Midbrain (tissue), 1 donor: Measurements from ENCODE around the gene ARAP2.
"Not testable (repeated sequence)": the region's sequence is repeated elsewhere in the genome, so short reads cannot be mapped to it uniquely, and the experiment has no call there.

ENCODE experiments used
- DNase-seq: peaks from one replicate; lab custom pipeline; 2025; lab: John Stamatoyannopoulos, UW

ARAP2 gene

DNA sequence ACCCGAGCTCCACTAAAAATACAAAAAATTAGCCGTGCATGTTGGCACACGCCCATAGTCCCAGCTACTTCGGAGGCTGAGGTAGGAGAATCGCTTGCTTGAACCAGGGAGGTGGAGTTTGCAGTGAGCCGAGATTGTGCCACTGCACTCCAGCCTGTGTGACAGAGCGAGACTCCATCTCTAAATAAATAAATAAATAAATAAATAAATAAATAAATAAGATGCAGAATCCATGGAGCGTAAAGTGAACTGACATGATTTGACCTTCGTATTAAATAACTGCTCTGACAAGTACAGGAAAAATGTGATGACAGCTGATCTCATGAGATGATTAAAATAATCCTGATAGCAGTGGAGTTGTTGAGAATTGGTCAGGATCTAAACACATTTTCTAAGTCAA is 62.0 kb downstream of the ARAP2 start:
- not testable (repeated sequence) for DNase-seq

DNA sequence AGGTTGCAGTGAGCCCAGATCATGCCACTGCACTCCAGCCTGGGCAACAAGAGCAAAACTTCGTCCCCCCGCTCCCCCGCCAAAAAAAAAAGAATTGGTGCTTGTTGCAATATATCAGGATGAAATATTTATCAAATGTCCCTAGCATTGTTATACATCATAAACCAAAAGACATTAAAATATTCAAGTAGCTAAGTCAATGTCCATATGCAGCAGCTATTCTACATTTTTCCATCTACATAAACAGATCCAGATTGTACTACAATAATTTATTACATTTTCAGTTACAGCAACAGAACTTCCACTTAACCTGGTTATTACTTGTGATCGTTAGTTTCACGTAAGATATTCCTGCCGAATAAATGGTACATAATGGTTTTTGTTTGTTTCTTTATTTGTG is 64.1 kb downstream of the ARAP2 start:
- no peak for DNase-seq

DNA sequence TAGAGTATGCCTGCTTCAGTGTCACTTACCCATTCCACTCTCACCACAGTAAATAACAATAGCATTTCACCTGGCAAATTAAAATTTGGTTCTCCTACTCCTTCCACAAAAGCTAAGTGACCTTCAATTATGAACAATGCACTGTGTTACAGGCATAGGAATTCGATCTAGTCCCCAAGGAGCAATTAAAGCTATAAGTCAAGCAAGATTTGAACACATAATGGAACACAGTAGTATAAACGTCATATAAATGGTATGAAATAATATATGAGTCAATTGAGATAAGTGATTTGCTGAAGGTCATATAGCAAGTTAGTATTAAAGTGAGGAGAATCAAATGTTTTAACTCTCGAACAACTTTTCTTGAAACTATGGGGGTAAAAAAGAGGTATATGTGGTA is 65.8 kb downstream of the ARAP2 start:
- no peak for DNase-seq

DNA sequence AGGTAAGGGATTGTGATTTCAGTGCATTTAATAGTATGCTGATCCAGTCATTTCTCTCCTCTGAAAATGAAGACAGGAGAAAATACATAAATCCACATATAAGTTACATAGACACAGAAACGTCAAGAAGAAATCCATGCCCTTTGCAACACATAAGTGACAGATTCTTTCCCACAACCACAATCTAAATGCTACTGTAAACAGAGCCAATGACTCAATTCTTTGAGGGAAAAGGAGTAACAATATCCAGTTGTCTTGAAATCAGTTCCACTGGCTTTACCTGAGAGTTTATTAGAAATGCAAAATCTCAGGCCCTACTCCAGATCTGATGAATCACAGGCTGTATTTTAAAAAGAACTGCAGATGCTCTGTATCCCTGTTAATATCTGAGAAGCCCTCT is 66.4 kb downstream of the ARAP2 start:
- no peak for DNase-seq

DNA sequence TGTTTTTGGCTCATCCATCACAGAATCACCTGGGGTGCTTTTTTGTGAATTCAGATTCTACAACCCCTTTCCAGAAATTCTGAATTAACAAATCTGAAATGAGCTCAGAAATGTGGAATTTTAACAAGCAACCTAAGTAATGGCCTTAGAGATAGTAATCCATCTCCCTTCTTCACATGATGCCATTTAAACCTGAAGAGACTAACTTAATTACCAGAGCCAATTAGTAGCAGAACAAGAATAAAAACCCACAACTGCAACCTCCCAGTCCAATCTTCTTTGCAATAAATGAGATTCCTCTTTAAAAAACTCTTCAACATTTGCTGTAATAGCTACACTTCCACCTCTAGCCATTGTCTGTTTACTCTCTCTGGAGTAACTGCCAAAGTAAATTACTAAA is 69.7 kb downstream of the ARAP2 start:
- no peak for DNase-seq

DNA sequence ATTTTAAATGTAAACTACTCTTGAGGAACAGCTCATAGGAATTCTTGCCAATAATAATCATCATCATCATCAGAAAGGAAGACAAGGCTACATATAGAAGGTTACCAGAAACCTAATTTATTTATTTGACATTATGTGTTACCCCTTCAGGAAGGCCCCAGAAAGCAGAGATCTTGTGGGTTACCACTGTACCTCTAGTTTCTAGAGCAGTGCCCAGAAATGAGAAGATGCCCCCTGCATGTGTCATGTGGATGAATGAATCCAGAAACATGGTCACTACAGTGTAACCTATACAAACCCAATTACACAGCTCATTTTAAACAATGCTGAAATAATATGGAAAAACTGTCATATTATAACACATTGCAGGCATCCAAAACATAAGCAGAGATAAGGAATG is 70.4 kb downstream of the ARAP2 start:
- no peak for DNase-seq

DNA sequence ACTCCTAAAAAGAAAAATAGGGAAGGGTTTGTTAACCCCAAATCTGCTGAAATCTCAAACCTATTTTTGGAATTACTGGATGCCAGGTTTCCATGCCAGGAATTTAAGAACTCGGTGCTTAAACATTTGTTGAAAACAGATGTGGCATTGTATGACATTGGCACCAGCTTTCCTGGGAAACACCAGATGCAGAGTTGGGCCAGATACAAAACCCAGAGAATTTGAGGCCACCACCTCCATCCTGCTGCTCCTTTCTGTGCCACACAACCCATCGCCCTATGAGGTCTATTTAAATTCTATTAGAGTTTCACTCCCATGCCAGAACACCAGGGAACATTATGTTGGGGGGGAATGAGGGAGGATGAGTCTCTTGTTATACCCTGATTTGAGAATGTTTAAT is 71.7 kb downstream of the ARAP2 start:
- DNase-seq = no peak

DNA sequence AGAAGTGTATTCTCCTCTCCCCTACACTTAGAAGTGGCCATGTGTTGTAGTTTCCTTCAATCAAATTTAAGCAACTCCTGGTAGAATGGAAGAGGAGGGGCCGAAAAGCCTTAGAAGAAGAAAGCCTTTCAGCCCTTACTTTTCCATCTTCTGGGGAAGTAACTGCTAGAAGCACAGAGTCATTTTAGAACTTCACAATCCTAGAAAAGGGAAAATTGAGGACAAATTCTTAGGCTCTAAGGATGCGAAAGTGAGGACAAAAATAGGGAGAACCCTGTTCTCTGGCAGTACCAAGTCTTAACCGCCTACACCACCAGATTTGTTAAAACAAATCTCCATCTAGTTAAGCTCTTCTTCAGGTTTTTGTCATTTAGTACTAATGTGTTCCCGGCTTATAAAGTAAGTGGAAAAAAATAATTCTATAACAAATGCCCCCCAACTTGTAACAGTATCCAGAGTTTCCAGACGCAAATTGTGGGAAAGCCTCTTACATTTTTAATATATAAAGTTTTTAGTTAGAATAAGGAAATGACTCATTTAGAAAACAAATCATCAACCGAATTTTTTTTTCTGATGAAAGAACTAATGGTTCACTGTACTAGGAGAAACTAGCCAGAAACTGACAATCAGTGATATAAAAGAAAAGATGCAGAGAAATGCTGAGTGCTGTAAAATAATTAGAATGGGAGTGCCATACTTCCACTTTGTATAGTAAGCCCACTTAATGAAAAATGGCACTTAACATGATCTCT is 76.0 kb downstream of the ARAP2 start:
- no peak for DNase-seq

DNA sequence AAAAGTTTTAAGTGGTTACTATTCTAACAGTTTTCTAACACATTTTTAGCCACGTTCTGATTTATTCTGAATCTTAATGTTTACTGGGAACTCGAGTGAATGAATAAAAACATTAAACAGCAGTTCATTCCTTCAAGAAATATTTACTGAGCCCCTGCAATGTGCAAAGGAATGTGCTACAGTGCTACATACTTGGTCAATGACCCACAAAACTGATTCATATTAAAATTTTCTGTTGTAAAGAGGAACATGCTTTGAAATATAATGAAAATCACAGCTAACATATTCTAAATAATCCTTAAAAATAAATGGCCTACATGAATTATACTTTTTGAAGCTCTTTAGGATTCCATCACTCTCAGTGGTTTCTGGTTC is 78.7 kb downstream of the ARAP2 start:
- no peak for DNase-seq

DNA sequence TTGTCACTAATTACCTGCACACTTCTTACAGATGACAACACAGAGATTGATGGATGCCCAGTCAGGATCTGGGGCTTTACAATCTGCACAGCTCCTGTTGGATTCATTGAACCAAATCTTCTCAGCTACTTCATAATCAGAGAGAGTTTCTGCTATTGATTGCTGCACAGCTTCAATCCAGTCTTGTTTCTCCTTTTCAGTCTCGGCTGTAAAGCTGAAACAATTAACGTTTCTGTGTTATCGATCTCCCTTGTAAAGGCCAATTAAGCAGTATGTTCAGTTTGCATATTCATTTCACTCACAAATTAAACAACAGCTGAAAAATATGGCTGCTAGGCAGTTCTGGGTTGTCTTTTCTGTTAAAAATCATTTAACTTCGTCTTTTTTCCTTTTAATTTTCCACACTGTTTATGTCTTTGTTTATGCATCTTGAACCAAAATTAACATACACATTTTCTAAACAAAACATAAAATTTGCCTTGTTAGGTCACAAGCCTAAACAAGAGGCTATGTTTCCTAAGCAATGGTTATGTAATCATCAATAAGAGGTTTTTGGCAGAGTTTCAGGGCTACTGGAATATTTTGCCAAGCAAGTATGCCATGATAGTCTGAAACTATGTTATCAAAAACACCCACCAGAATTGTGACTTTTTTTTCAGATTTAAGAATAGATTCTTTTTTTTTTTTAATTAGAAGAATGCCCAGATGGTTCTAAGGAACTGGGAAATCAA is 79.2 kb downstream of the ARAP2 start:
- DNase-seq = peak; percentile 72

DNA sequence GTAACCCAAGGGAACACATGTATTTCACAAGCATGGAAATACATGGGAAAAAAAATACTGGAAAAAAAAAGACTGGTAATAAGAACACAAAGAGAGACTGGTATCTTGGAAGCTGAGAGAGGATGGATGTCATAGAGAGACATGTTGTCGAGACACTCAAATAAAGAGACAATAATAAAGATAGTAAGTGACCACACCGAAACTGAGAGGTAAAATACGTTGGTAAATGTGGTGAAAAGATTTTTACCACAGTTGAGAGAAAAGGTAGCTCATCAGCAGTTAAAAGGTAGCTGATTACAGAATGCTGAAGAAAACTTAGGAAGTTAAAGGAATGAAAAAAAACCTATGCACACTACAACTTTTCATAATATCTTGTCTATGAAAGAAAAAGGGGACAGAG is 81.1 kb downstream of the ARAP2 start:
- DNase-seq = no peak

DNA sequence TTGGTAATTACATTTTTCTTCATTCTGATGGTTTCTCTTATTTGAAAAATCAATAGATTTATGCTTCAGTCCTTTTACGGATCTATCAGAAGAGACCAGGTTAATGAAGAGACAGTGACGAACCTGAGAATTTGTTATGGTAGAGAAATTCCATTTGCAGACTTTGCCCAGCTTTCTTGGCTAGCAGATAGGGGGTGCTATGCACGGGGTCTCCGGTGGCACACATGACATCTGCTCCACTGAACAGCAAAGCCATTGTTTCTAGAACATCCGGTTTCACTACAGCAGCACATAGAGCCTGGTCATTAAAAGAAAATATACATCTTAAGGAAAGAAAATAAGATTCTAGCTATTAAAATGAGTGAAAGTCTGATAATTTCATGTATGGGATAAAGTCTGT is 85.1 kb downstream of the ARAP2 start:
- DNase-seq = no peak

DNA sequence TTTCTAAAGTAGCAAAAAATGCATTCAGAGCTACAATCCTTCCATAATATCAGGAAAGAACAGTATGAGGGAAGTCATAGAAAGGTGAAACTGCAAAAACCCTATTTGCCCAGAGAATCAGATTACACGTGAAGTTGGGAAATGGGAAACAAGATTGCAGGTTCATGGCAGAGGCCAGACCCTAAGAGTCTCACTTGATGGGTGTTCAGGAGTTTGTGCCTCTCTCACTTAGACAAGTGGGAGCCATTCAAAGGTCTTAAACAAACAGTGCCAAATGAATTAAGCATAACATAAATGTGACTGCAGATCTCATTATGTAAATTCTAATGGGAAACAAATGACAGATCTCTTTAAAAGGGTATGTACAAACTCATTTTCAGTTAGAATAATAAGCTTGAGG is 91.6 kb downstream of the ARAP2 start:
- no peak for DNase-seq

DNA sequence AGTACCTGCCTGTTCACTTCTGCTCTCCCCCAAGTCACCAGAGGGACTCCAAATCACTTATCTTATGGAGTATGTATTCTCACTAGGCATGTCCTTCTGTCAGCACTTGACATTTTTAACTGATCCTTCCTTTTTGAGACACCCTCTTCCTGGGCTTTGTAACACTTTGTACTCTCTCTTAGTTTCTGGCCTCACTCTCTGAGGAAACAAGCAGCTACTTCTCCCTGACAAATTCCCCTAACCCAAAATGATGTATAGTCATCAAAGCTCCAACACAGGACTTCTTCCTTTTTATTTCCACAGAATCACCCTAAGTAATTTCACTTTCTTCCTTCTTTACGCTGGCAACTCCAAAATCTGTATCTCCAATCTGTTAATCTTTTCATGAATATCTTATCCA is 101.8 kb downstream of the ARAP2 start:
- no peak for DNase-seq

DNA sequence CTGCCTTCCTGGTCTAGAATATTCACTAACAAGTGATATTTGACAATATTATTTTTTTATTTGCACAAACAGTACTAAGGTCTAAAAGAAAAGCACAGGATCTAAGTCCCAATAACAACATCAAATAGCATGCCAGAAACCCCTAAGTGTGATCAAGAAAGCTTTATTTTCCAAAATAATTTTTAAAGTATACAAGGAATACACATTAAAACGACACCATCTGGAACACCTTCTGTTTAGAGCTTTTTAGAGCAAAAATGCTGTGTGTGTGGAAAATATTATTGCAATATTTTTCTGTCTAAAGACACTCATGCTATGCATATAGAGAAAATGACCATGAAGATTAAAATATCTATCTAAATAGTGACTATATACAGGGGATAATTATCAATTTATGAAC is 103.1 kb downstream of the ARAP2 start:
- no peak for DNase-seq

DNA sequence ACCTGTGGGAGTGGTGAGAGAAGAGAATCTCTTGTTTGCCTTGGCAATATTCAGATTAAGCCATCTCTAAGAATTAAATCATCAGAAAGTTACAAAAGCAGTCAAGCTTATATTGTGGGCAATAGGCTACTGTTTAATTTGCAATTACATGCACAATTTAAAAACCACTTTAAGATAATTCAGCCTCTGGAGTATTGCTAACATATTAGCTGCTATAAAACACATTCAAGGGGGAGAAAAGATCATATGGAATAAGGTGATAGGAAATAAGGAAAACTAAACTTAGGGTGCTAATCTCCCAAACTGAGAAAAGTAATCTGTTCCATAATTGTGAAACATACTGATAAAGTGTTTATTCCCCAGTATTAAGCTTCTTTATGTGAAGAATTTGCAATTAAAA is 103.9 kb downstream of the ARAP2 start:
- DNase-seq = no peak

DNA sequence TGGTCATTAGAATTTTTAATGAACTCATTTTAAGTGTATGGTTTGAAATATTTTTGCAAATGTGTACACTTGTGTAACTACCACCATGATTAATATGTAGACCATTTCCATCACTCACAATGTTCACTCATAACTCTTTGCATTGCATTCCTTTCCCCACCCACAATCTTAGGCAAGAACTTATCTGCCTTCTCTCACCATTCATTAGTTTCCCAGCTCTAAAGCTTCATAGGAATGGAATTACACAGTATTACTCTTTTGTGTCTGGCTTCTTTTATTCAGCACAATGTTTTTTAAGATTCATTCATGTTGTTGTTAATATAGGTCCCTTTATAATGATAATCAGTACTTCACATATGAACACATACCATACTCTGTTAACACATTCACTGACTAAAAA is 106.1 kb downstream of the ARAP2 start:
- no peak for DNase-seq

DNA sequence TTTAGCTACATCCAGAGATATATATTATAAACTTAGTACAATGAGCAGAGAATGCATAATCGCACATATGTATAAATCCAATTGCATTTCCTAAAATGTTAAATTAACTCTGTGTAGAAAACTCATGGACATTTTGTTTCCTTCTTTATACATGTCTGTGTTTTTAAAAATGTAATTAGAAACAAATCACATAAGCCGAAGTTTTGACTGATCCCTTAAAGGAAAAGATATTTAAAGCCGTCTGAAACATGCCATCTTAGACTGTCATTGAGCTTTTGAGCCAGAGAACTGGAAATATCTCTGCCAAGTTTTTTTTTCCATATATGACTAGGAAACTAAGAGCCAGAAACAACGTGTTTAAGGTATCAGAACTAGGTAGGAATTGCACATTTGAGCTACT is 107.0 kb downstream of the ARAP2 start:
- no peak for DNase-seq

DNA sequence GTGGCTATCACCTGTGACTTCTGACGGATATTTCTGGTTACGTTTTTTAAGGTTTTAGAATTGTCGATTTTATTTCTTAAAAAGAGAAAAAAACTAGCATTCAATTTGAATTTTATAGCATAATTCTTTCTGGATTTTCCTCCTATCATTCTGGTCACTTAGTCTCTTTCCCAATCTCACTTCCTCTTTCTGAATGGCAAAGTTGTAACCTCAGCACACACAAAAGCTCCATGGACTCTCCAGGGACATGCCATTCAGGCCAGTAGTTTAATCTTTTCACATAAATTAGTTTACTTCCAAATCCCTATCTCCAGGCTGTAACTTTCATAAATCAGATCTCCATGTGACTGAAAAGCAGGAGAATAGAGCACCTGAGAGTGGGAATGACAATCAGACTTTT is 110.7 kb downstream of the ARAP2 start:
- no peak for DNase-seq

DNA sequence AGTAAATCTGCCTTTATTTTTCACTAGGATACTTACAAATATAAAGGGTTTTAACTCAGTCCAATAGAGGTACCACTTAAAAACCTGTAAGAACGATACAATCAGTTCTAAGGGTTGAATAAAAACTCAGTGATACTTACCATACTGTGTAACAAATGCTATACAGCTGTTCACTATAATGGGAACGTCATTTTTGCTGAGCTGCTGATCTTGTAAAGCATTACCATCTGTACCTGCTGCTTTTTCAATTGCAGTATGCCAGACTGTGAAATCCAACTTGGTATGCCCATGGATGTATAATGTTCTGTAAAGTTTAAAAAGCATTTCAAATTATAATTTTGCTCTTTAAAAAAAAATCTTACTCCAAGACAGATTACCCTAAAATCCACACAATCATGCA is 111.2 kb downstream of the ARAP2 start:
- DNase-seq = no peak

DNA sequence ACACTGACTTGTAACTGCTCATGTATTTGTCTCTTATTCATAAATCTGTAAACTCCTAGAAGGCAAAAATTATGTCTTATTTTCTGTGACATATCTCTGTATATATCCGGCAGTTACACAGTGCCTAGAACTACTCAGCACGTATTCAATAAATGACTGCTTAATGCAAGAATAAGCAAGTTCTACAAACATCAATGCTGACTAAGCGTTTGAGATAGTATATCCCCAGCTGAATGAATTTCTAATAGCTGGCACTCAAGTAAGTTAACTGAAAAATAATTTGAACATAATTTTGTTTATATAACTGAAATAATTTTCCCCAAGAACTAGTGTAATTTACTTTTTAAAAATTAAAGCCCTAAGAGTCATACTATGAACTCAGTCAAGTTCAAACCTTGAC is 113.7 kb downstream of the ARAP2 start:
- no peak for DNase-seq

DNA sequence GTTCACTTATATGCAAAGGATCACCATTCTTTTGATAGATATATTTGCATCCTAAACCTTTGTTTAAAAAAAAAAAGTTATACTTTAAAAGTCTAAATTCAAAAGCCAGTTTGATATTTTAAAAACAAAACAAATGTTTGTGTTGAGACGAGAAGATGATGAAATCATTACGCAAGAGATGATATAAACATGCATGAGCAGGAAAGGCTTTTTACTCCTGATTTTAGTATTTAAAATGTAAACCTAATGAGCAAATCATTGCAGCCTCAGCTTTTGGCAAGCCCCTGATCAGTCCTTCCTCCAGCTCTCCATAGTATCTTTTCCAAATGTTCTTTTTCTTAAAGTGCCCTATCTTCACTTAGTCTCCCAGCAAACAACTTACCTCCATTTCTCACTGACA is 115.6 kb downstream of the ARAP2 start:
- DNase-seq = no peak

DNA sequence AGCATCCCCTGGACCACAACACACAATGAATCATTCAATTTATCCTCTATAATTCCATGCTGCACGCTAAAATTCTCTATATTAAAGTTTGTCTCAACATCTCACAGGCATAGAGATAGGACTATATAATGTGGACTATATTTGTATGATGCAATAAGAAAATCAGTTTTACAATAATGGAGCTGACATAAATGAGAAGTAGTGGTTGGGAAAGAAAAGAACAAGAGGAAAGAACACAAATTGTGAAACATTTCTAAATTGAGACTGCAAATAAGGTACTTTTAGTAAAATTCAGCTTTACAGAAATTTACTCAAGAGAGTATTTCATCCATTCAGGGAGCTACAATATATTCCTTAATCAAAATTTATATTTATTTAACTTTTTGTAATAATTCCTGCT is 120.4 kb downstream of the ARAP2 start:
- no peak for DNase-seq

DNA sequence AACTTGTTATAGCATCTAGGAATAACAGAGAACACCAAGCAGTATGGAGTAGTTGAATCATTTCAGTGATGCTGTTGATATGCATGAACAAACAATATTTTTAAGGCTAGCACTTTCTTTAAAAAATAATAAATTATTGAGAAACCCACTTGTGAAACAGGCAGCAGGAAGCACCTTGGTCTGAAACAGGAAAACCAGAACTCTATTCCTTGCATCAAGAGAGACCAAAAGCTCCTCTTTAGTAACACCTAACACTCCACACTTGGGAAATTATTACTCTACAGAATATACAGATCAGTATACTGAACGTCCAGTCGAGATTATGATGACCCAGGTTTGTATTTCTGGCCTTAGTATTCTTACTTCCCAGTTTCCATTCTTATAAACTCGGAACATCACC is 129.0 kb downstream of the ARAP2 start:
- DNase-seq = no peak
